AG04450 (cell line): ENCODE results near the gene RHO. TPM values are rescaled to one million over a fixed set of nuclear protein-coding genes. Genes with fewer than 3 reads are reported as not detected.

Experiments
- CTCF ChIA-PET: fragments of 300-600, 350-600 bp; formaldehyde crosslinking; extraction: SDS; loops from one replicate; lab custom pipeline; 2022; ENCODE audit warnings: antibody characterized with exemption, inconsistent platforms; lab: Charles Lee
- POLR2A ChIA-PET: fragments of 350-600 bp; formaldehyde crosslinking; extraction: SDS; loops from one replicate; lab custom pipeline; 2021; ENCODE audit warnings: antibody characterized with exemption, inconsistent platforms; lab: Yijun Ruan, JAX
- DNase-seq: peaks from one replicate; pipeline ENCODE4 v3.0.0-alpha.2; 2011; ENCODE audit warnings: low read depth, low spot score
- H3K27ac ChIP-seq: one replicate; pipeline ENCODE4 v1.5.1; 2012; ENCODE audit warnings: low read depth, low read length, control low read depth
- H3K27me3 ChIP-seq: one replicate; pipeline ENCODE4 v1.6.0; 2012; ENCODE audit warnings: low read length; ENCODE audit not compliant: control insufficient read depth, insufficient read depth
- H3K4me3 ChIP-seq: 2 replicates; pipeline ENCODE4 v1.5.1; 2011; ENCODE audit warnings: mild to moderate bottlenecking, low read depth, low read length, control low read depth
- H3K9me3 ChIP-seq: 2 replicates; pipeline ENCODE4 v1.5.1; 2012; ENCODE audit warnings: low read length; ENCODE audit not compliant: control insufficient read depth, insufficient read depth
- CTCF ChIP-seq: IDR thresholded peaks from 2 replicates; pipeline ENCODE4 v1.5.1; 2011; ENCODE audit warnings: low read depth, low read length, control low read depth, inconsistent platforms
- polyA plus RNA-seq: library from polyadenylated mRNA; depleted of rRNA; stranded (reverse); fragments of >200 nt; gene quantifications from 2 replicates; pipeline ENCODE4 v1.2.3, GENCODE V29; 2011

The RHO gene
- polyA plus RNA-seq, 1 experiment: not detected

- ChIA-PET POLR2A (interaction anchor here (0.6 to 0.7 kb wide), 2 partner anchors 32 to 463 kb away, joined by 3 to 4 read pairs; no protein-coding TSS in a partner anchor), CTCF (no interaction called here)
- no peak overlapping the region for H3K4me3 ChIP-seq
- no peak for DNase-seq
- no peaks in the 10 kb centered on the region; the same call in 1 of the 2 replicates for H3K9me3 ChIP-seq
- no peak overlapping the region for H3K27ac ChIP-seq
- peaks cover 5% of the 10 kb centered on the region for H3K27me3 ChIP-seq
- no peak for TF ChIP-seq CTCF
These were observed 6.6 kb downstream of the RHO start for GRCh38 chr3:129535075-129535474.

GRCh38 chr3:129536374-129536667, 7.9 kb downstream of the RHO start:
- no peak for DNase-seq
- no peak overlapping the region for H3K4me3 ChIP-seq
- CTCF ChIA-PET: no interaction called here

GRCh38 chr3:129536804-129537203, 8.4 kb downstream of the RHO start:
- no peak for TF ChIP-seq CTCF
- no peak overlapping the region for H3K4me3 ChIP-seq
- ChIA-PET CTCF (no interaction called here), POLR2A (interaction anchor here (0.7 kb wide), 1 partner anchor 27 kb away, joined by 3 read pairs; no protein-coding TSS in a partner anchor)
- H3K9me3 ChIP-seq: no peaks in the 10 kb centered on the region; the same call in 1 of the 2 replicates
- H3K27me3 ChIP-seq: peaks cover 5% of the 10 kb centered on the region
- DNase-seq: no peak
- no peak overlapping the region for H3K27ac ChIP-seq

More at GRCh38 chr3:129536374-129536667, 7.9 kb downstream of the RHO start:
- POLR2A ChIA-PET: no interaction called here
- Histone ChIP-seq H3K27me3 (peaks cover 5% of the 10 kb centered on the region), H3K27ac (no peak overlapping the region), H3K9me3 (no peaks in the 10 kb centered on the region; the same call in 1 of the 2 replicates)
- TF ChIP-seq CTCF: no peak

- Histone ChIP-seq H3K27ac (no peak overlapping the region), H3K9me3 (no peaks in the 10 kb centered on the region), H3K27me3 (peaks cover 5% of the 10 kb centered on the region), H3K4me3 (no peak overlapping the region)
- DNase-seq: no peak
- TF ChIP-seq CTCF: no peak
- POLR2A ChIA-PET: no interaction called here
- CTCF ChIA-PET: interaction anchor here (0.9 kb wide), 1 partner anchor 49 kb away, joined by 4 read pairs; no protein-coding TSS in a partner anchor
These were observed 10.8 kb downstream of the RHO start for GRCh38 chr3:129539206-129539605.

GRCh38 chr3:129540776-129541516, 12.5 kb downstream of the RHO start:
- no peak for TF ChIP-seq CTCF
- CTCF ChIA-PET: no interaction called here
- DNase-seq: no peak
- Histone ChIP-seq H3K27me3 (peaks cover 5% of the 10 kb centered on the region), H3K27ac (no peak overlapping the region), H3K4me3 (no peak overlapping the region), H3K9me3 (no peaks in the 10 kb centered on the region)
- POLR2A ChIA-PET: no interaction called here
